HG03139 (cell line): ENCODE data around the gene SGMS1.
A peak's percentile ranks its signal among the peaks of the same experiment; 100 is the strongest.
"Not testable (repeated sequence)": the region's sequence is repeated elsewhere in the genome, so short reads cannot be mapped to it uniquely, and the experiment has no call there.

Source experiments
- ATAC-seq: cut with Tn5 transposase; IDR thresholded peaks from one replicate; pipeline ENCODE4 v1.9.1; 2021; ENCODE audit not compliant: unreplicated experiment

The SGMS1 gene

GRCh38 chr10:50286517-50286916 is 337.2 kb downstream of the SGMS1 start:
- no peak for ATAC-seq

- ATAC-seq, result no peak
Observed at GRCh38 chr10:50281967-50282522, 341.7 kb downstream of the SGMS1 start.

GRCh38 chr10:50281210-50281966 is 342.4 kb downstream of the SGMS1 start:
- ATAC-seq, result no peak

- ATAC-seq, result no peak
Observed at GRCh38 chr10:50280049-50280841, 343.5 kb downstream of the SGMS1 start.

- ATAC-seq, result no peak
Observed at GRCh38 chr10:50279489-50279888, 344.3 kb downstream of the SGMS1 start.

GRCh38 chr10:50275650-50276235 is 348.0 kb downstream of the SGMS1 start:
- no peak for ATAC-seq

GRCh38 chr10:50272531-50272930 is 351.2 kb downstream of the SGMS1 start:
- ATAC-seq, result no peak

GRCh38 chr10:50271564-50272250 is 352.0 kb downstream of the SGMS1 start:
- no peak for ATAC-seq

- ATAC-seq, result not testable (repeated sequence)
Observed at GRCh38 chr10:50267877-50268276, 355.9 kb downstream of the SGMS1 start.

- not testable (repeated sequence) for ATAC-seq
Observed at GRCh38 chr10:50262625-50263024, 361.1 kb downstream of the SGMS1 start.

- ATAC-seq, result peak; percentile 97
Observed at GRCh38 chr10:50260791-50261281, 362.9 kb downstream of the SGMS1 start.
